Measurements from ENCODE around the gene SLC6A5. TPM values are rescaled to one million over a fixed set of nuclear protein-coding genes. Genes with fewer than 3 reads are reported as not detected.

The SLC6A5 gene
- total and polyA plus RNA-seq, 2 of the 8 experiments (the other 6 are each of a cell fraction or from before 2014, with no cell fraction given) = not detected

GRCh38 chr11:20599221-20600019 is at the start of gene SLC6A5 (continued):
- no peak for TF ChIP-seq GTF2F1 (IDR thresholded peaks at IDR 0.05; ENCODE audit: borderline replicate concordance, low read depth, low read length)
- no peak for TF ChIP-seq CEBPB (IDR thresholded peaks at IDR 0.05; ENCODE audit: low read depth, low read length)
- TF ChIP-seq CREB1 (IDR thresholded peaks at IDR 0.05) = no peak
- TF ChIP-seq MAFK (IDR thresholded peaks at IDR 0.05; ENCODE audit: low read depth, low read length) = no peak
- TF ChIP-seq MAX (IDR thresholded peaks at IDR 0.05) = no peak
- TF ChIP-seq TAF7 (optimal IDR thresholded peaks at IDR 0.05; ENCODE audit: borderline replicate concordance, low read depth, low read length) = peak; percentile 69
- peak; percentile 87 for TF ChIP-seq SAP30 (IDR thresholded peaks at IDR 0.05; ENCODE audit: insufficient read depth, insufficient replicate concordance, low read length)
- TF ChIP-seq YY1 (IDR thresholded peaks at IDR 0.05; ENCODE audit: low read depth, low read length) = no peak
- TF ChIP-seq SUZ12 (IDR thresholded peaks at IDR 0.05; ENCODE audit: low read length) = peak; percentile 30
- peak; percentile 54 for TF ChIP-seq EGR1 (IDR thresholded peaks at IDR 0.05; ENCODE audit: borderline replicate concordance, low read depth, low read length)
- peak; percentile 95 to 97 for TF ChIP-seq SIN3A (conservative IDR thresholded peaks at IDR 0.05 in 1 of 2, IDR thresholded peaks at IDR 0.05 in 1 of 2; ENCODE audit: low read depth in 1 of 2, low read length in 2 of 2)
- TF ChIP-seq PHF8 (conservative IDR thresholded peaks at IDR 0.05; ENCODE audit: low read depth, low read length) = no peak
- no peak for TF ChIP-seq CTCF (IDR thresholded peaks at IDR 0.05; ENCODE audit: control extremely low read depth in 1 of 3, insufficient read depth in 1 of 3, low read depth in 1 of 3, low read length in 3 of 3)
- peak in 1 of 2 experiments; percentile 72; a peak in 1 of 4 replicates for TF ChIP-seq HDAC2 (IDR thresholded peaks at IDR 0.05; ENCODE audit: borderline replicate concordance in 1 of 2, low read depth in 2 of 2, low read length in 2 of 2)
- TF ChIP-seq TCF12 (IDR thresholded peaks at IDR 0.05; ENCODE audit: low read depth, low read length) = peak; percentile 80; the same call in 1 of the 2 replicates
- no peak for TF ChIP-seq SIX5 (IDR thresholded peaks at IDR 0.05; ENCODE audit: low read depth, low read length)
- TF ChIP-seq KDM5A (IDR thresholded peaks at IDR 0.05; ENCODE audit: low read length) = no peak
- no peak for TF ChIP-seq SP4 (IDR thresholded peaks at IDR 0.05; ENCODE audit: low read length)
- TF ChIP-seq ASH2L (IDR thresholded peaks at IDR 0.05; ENCODE audit: low read length) = no peak
- TF ChIP-seq SP2 (IDR thresholded peaks at IDR 0.05; ENCODE audit: low read length) = no peak
- TF ChIP-seq ATF3 (IDR thresholded peaks at IDR 0.05; ENCODE audit: insufficient read depth, low read depth, low read length) = no peak
